K562 (cell line): Measurements from ENCODE around the gene CHTOP. TPM values are rescaled to one million over a fixed set of nuclear protein-coding genes. Genes with fewer than 3 reads are reported as not detected.

ENCODE experiments used
- CHD1 ChIP-seq: fragments of 200-600 bp; sonication (generic); IDR thresholded peaks from one replicate; pipeline ENCODE4 v1.6.1; 2012; ENCODE audit warnings: mild to moderate bottlenecking, moderate library complexity, low read length, inconsistent platforms
- NCOA2 ChIP-seq, 2 experiments: fragments of 450-650 bp; IDR thresholded peaks; 2 replicates each; pipeline ENCODE4 v1.6.1; 2018; ENCODE audit warnings: mild to moderate bottlenecking in 2 of 2, moderate library complexity in 1 of 2; ENCODE audit not compliant: partially characterized antibody in 2 of 2
- U2AF1 ChIP-seq: fragments of 200-400 bp; formaldehyde crosslinking; optimal IDR thresholded peaks from 2 replicates; pipeline ENCODE3; 2017; ENCODE audit warnings: mild to moderate bottlenecking, low read depth, low read length, moderate library complexity
- polyA plus RNA-seq, 8 experiments: library from polyadenylated mRNA; depleted of rRNA in 4 of 8; stranded (reverse) in 5 of 8; unstranded in 3 of 8; fragments of >200 nt; fragmentation: Nextera tagmentation in 2 of 8; fragmentation: Illumina TruSeq in 1 of 8; extraction: Ambion mirVana in 2 of 8; extraction: Trizol in 1 of 8; gene quantifications; 2 replicates each; pipeline versions ENCODE4 v1.2.1 to v1.2.3, GENCODE V29; 2011 to 2014; ENCODE audit warnings: inconsistent platforms in 1 of 8, missing spikeins in 1 of 8
- total RNA-seq, 7 experiments: library from RNA; depleted of rRNA in 6 of 7; stranded (reverse); fragments of >200 nt in 6 of 7; fragmentation: Illumina TruSeq in 2 of 7; extraction: Trizol in 2 of 7; gene quantifications; 2 replicates each; pipeline versions ENCODE4 v1.2.1 to v1.2.3, GENCODE V29; 2011 to 2021; ENCODE audit warnings: low replicate concordance in 1 of 7
- TF ChIP-seq, protein P1 (sequence below): fragments of 450-650 bp; IDR thresholded peaks from 2 replicates; pipeline ENCODE4 v1.6.1; 2016; ENCODE audit warnings: borderline replicate concordance
- TF ChIP-seq, protein P2 (sequence below): fragments of 450-650 bp; formaldehyde crosslinking; IDR thresholded peaks from 2 replicates; pipeline ENCODE4 v1.4.0; 2020; ENCODE audit warnings: mild to moderate bottlenecking, mixed read lengths

CHTOP gene
- total and polyA plus RNA-seq, 9 of the 15 experiments (the other 6 are each of a cell fraction or from before 2014, with no cell fraction given): 10.2 to 91.8 (median 60.8) TPM

DNA sequence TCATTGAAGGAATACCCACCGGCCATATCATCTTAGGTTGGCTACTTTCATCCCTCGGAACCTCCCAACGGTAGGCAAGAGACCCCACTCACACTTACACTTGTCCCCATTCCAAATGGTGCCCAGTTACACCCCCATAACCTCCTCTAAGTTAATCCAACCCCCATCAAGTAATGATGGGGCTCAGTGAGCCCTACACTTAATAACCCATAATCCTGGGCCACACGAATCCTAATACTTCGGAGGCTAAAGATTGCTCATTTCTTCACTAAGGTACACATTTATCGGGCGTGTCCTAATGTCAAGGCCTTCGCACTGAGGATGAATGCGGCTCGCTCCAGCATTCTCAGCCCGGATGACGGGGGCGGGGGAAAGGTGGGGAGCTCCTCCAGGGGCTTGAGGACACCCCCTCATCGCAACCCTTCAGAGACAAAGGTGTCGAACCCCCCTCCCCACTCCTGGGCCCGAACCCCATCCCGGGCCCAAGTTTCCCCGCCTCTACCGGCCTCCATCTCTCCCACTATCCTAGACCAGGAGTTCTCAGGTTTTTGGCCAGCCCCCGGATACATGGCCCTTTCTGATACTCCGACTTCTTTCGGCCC is 36.5 kb downstream of the CHTOP start (continued):
- TF ChIP-seq NCOA2 (IDR thresholded peaks at IDR 0.05; ENCODE audit: partially characterized antibody in 2 of 2) (no peak), U2AF1 (no peak), CHD1 (peak; percentile 63)
- TF ChIP-seq, protein P1, sequence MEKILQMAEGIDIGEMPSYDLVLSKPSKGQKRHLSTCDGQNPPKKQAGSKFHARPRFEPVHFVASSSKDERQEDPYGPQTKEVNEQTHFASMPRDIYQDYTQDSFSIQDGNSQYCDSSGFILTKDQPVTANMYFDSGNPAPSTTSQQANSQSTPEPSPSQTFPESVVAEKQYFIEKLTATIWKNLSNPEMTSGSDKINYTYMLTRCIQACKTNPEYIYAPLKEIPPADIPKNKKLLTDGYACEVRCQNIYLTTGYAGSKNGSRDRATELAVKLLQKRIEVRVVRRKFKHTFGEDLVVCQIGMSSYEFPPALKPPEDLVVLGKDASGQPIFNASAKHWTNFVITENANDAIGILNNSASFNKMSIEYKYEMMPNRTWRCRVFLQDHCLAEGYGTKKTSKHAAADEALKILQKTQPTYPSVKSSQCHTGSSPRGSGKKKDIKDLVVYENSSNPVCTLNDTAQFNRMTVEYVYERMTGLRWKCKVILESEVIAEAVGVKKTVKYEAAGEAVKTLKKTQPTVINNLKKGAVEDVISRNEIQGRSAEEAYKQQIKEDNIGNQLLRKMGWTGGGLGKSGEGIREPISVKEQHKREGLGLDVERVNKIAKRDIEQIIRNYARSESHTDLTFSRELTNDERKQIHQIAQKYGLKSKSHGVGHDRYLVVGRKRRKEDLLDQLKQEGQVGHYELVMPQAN: peak; percentile 79; the same call in 1 of the 2 replicates
- TF ChIP-seq, protein P2, sequence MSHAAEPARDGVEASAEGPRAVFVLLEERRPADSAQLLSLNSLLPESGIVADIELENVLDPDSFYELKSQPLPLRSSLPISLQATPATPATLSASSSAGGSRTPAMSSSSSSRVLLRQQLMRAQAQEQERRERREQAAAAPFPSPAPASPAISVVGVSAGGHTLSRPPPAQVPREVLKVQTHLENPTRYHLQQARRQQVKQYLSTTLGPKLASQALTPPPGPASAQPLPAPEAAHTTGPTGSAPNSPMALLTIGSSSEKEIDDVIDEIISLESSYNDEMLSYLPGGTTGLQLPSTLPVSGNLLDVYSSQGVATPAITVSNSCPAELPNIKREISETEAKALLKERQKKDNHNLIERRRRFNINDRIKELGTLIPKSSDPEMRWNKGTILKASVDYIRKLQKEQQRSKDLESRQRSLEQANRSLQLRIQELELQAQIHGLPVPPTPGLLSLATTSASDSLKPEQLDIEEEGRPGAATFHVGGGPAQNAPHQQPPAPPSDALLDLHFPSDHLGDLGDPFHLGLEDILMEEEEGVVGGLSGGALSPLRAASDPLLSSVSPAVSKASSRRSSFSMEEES: no peak
